WTC11 (cell line): ENCODE data around the gene MCRIP2. TPM values are rescaled to one million over a fixed set of nuclear protein-coding genes. Genes with fewer than 3 reads are reported as not detected.

Experiments
- ATAC-seq: fragments of 200-7000 bp; cut with Tn5 transposase; 2 replicates; pipeline ENCODE4 v1.10.0; 2021; ENCODE audit warnings: mild to moderate bottlenecking, moderate library complexity
- CTCF ChIA-PET: fragments of 300-600 bp; sonication (Branson Sonifier 250); formaldehyde crosslinking; loops from one replicate; lab custom pipeline; 2021; ENCODE audit warnings: antibody characterized with exemption; lab: Charles Lee
- POLR2A ChIA-PET: fragments of 350-600 bp; sonication (Branson Sonifier 250); formaldehyde crosslinking; loops from one replicate; lab custom pipeline; 2021; ENCODE audit warnings: antibody characterized with exemption; lab: Charles Lee
- DNase-seq: peaks from one replicate; pipeline ENCODE4 v3.0.0; 2021; ENCODE audit warnings: low spot score
- H3K27ac Mint-ChIP-seq: 2 replicates; pipeline ENCODE4 v1.8.0; 2021; ENCODE audit warnings: mixed read lengths
- H3K27me3 Mint-ChIP-seq: 2 replicates; pipeline ENCODE4 v1.8.0; 2021; ENCODE audit warnings: low read depth, mild to moderate bottlenecking, moderate library complexity, mixed read lengths
- H3K36me3 Mint-ChIP-seq: 2 replicates; pipeline ENCODE4 v1.8.0; 2021; ENCODE audit warnings: mixed read lengths
- H3K4me1 Mint-ChIP-seq: 2 replicates; pipeline ENCODE4 v1.8.0; 2022; ENCODE audit warnings: mixed read lengths
- H3K4me3 Mint-ChIP-seq: 2 replicates; pipeline ENCODE4 v1.8.0; 2021; ENCODE audit warnings: mild to moderate bottlenecking, moderate library complexity, mixed read lengths
- H3K9me3 Mint-ChIP-seq: 2 replicates; pipeline ENCODE4 v1.8.0; 2021; ENCODE audit warnings: mixed read lengths
- ATF1 ChIP-seq: sonication (generic); formaldehyde crosslinking; IDR thresholded peaks from 2 replicates; pipeline ENCODE4 v1.8.1; 2023; ENCODE audit warnings: mild to moderate bottlenecking, moderate library complexity, missing genetic modification reagents
- CREB1 ChIP-seq: sonication (generic); formaldehyde crosslinking; IDR thresholded peaks from 2 replicates; pipeline ENCODE4 v1.8.0; 2023; ENCODE audit warnings: mild to moderate bottlenecking, missing genetic modification reagents
- CREM ChIP-seq: sonication (generic); formaldehyde crosslinking; IDR thresholded peaks from 2 replicates; pipeline ENCODE4 v1.8.1; 2022; ENCODE audit warnings: mild to moderate bottlenecking, missing genetic modification reagents, moderate library complexity
- FOXP1 ChIP-seq: sonication (generic); formaldehyde crosslinking; IDR thresholded peaks from 2 replicates; pipeline ENCODE4 v1.8.0; 2022; ENCODE audit warnings: missing genetic modification reagents, mild to moderate bottlenecking, moderate library complexity, borderline replicate concordance
- GTF2I ChIP-seq: fragments of 250-450 bp; sonication (Bioruptor Pico); conservative IDR thresholded peaks from 2 replicates; pipeline ENCODE4 v1.4.0; 2021; ENCODE audit warnings: mild to moderate bottlenecking
- NFE2L1 ChIP-seq: sonication (generic); formaldehyde crosslinking; IDR thresholded peaks from 2 replicates; pipeline ENCODE4 v1.8.1; 2023; ENCODE audit warnings: missing genetic modification reagents
- NR1H2 ChIP-seq: sonication (generic); formaldehyde crosslinking; IDR thresholded peaks from 2 replicates; pipeline ENCODE4 v1.9.0; 2021; ENCODE audit warnings: mild to moderate bottlenecking, moderate library complexity, missing genetic modification reagents
- NR3C1 ChIP-seq: sonication (generic); formaldehyde crosslinking; conservative IDR thresholded peaks from 2 replicates; pipeline ENCODE4 v1.8.1; 2023; ENCODE audit warnings: low read depth, mild to moderate bottlenecking, missing genetic modification reagents
- RELA ChIP-seq: sonication (generic); formaldehyde crosslinking; IDR thresholded peaks from 2 replicates; pipeline ENCODE4 v1.8.1; 2022; ENCODE audit warnings: missing genetic modification reagents, mild to moderate bottlenecking, borderline replicate concordance
- ZNF121 ChIP-seq: sonication (generic); formaldehyde crosslinking; IDR thresholded peaks from 2 replicates; pipeline ENCODE4 v1.8.0; 2023; ENCODE audit warnings: missing genetic modification reagents
- ZNF317 ChIP-seq: sonication (generic); formaldehyde crosslinking; IDR thresholded peaks from 2 replicates; pipeline ENCODE4 v1.8.1; 2023; ENCODE audit warnings: low read depth, mild to moderate bottlenecking, moderate library complexity, missing genetic modification reagents, borderline replicate concordance
- ZNF423 ChIP-seq: fragments of 250-450 bp; sonication (Bioruptor Pico); IDR thresholded peaks from 2 replicates; pipeline ENCODE4 v2.1.2; 2022; ENCODE audit warnings: mild to moderate bottlenecking, moderate library complexity
- total RNA-seq: library from RNA; stranded (reverse); gene quantifications from 3 replicates; pipeline ENCODE4 v1.2.3, GENCODE V29; 2021
- TF ChIP-seq, protein P1 (sequence below): sonication (generic); formaldehyde crosslinking; IDR thresholded peaks from 2 replicates; pipeline ENCODE4 v1.8.1; 2023; ENCODE audit warnings: mild to moderate bottlenecking, missing genetic modification reagents
- TF ChIP-seq, protein P2 (sequence below): sonication (generic); formaldehyde crosslinking; IDR thresholded peaks from 2 replicates; pipeline ENCODE4 v1.8.0; 2022; ENCODE audit warnings: missing genetic modification reagents

The MCRIP2 gene
- total RNA-seq, 1 experiment from 2014 or later: 63.3 TPM

DNA sequence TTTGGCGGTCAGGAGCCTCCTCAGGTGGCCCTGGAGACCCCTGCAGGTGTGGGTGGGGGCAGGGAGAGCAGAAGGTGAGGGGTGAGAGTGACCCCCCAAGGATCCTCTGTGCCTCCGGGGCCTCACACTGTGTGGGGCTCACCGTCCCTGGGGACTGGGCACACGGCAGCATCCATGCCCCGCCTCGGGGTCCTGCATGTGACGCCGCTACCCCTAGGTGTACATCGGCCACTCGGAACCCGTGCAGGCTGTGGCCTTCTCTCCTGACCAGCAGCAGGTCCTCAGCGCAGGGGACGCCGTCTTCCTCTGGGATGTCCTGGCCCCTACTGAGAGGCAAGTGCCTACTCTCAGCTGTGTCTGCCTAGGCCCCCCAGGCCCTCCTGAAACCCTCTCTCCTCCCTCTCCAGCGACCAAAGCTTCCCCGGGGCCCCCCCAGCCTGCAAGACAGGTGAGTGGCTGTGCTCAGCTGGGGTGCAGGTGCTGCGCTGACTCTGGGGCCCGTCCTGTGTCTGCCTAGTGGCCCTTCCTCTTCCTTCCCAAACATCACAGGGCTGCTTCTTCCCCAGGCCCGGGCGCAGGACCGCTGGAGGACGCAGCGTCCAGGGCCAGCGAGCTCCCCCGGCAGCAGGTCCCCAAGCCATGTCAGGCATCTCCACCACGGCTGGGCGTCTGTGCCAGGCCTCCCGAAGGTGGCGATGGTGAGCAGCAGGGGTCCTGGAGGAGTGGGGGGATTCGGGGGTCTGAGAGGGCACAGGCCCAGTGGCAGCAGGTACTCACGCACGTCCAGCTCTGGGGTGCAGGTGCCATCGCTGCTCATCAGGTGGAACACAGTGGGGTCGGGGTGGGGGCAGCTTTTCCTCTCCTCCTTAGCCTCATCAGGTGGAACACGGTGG, 17.3 kb downstream of the MCRIP2 start:
- no peak for TF ChIP-seq FOXP1 (CRISPR knock-in tag)
- TF ChIP-seq, protein P1, sequence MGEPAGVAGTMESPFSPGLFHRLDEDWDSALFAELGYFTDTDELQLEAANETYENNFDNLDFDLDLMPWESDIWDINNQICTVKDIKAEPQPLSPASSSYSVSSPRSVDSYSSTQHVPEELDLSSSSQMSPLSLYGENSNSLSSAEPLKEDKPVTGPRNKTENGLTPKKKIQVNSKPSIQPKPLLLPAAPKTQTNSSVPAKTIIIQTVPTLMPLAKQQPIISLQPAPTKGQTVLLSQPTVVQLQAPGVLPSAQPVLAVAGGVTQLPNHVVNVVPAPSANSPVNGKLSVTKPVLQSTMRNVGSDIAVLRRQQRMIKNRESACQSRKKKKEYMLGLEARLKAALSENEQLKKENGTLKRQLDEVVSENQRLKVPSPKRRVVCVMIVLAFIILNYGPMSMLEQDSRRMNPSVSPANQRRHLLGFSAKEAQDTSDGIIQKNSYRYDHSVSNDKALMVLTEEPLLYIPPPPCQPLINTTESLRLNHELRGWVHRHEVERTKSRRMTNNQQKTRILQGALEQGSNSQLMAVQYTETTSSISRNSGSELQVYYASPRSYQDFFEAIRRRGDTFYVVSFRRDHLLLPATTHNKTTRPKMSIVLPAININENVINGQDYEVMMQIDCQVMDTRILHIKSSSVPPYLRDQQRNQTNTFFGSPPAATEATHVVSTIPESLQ (CRISPR knock-in tag): no peak
- TF ChIP-seq CREM (CRISPR knock-in tag): no peak
- no peak for TF ChIP-seq NR1H2 (CRISPR knock-in tag)
- TF ChIP-seq ZNF317 (CRISPR knock-in tag): no peak
- TF ChIP-seq GTF2I (CRISPR knock-in tag): no peak
- no peak for TF ChIP-seq NR3C1
- TF ChIP-seq CREB1 (CRISPR knock-in tag): no peak
- no peak for TF ChIP-seq NFE2L1 (CRISPR knock-in tag)
- TF ChIP-seq, all 79 proteins: peak for 0
- Mint-ChIP-seq H3K4me3 (no peak overlapping the region), H3K27ac (no peak overlapping the region), H3K36me3 (no peaks in the 10 kb centered on the region), H3K4me1 (peaks cover 4% of the 10 kb centered on the region), H3K27me3 (no peaks in the 10 kb centered on the region), H3K9me3 (no peaks in the 10 kb centered on the region)
- ATAC-seq: no peak
- ChIA-PET POLR2A (no interaction called here), CTCF (interaction anchor here (0.9 to 3.3 kb wide), 6 partner anchors 10 to 552 kb away, joined by 3 to 54 read pairs (median 8); partner anchors contain the start of genes METTL26 and WDR90)
- no peak for DNase-seq

DNA sequence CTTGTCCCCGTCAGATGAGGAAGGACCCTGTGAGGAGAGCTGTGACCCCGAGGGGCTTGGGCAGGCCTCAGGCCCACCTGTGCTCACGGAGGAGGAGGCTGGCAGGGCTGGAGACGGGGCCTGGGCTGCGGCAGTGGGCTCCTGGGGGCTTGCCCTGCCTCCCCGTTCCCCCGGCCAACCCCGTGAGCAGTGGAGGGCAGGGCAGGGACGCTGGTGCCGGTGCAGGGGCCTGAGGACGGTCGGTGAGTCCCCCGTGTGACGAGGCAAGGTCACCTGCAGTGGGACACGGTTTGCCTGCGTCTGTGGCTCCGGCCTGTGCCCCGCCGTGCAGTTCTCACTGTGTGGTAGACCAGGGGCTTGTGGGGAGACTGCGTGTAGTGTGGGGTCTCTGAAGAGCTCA, 18.0 kb downstream of the MCRIP2 start:
- ATAC-seq (no peak), DNase-seq (no peak)
- peaks cover 4% of the 10 kb centered on the region for H3K4me1 Mint-ChIP-seq
- no peaks in the 10 kb centered on the region for H3K9me3 Mint-ChIP-seq
- no peak overlapping the region for H3K27ac Mint-ChIP-seq
- POLR2A ChIA-PET: interaction anchor here (1.4 kb wide), 1 partner anchor 21 kb away, joined by 5 read pairs; no protein-coding TSS in a partner anchor
- TF ChIP-seq ZNF121 (CRISPR knock-in tag): no peak
- TF ChIP-seq, protein P2, sequence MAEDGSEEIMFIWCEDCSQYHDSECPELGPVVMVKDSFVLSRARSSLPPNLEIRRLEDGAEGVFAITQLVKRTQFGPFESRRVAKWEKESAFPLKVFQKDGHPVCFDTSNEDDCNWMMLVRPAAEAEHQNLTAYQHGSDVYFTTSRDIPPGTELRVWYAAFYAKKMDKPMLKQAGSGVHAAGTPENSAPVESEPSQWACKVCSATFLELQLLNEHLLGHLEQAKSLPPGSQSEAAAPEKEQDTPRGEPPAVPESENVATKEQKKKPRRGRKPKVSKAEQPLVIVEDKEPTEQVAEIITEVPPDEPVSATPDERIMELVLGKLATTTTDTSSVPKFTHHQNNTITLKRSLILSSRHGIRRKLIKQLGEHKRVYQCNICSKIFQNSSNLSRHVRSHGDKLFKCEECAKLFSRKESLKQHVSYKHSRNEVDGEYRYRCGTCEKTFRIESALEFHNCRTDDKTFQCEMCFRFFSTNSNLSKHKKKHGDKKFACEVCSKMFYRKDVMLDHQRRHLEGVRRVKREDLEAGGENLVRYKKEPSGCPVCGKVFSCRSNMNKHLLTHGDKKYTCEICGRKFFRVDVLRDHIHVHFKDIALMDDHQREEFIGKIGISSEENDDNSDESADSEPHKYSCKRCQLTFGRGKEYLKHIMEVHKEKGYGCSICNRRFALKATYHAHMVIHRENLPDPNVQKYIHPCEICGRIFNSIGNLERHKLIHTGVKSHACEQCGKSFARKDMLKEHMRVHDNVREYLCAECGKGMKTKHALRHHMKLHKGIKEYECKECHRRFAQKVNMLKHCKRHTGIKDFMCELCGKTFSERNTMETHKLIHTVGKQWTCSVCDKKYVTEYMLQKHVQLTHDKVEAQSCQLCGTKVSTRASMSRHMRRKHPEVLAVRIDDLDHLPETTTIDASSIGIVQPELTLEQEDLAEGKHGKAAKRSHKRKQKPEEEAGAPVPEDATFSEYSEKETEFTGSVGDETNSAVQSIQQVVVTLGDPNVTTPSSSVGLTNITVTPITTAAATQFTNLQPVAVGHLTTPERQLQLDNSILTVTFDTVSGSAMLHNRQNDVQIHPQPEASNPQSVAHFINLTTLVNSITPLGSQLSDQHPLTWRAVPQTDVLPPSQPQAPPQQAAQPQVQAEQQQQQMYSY (CRISPR knock-in tag): no peak
- no peaks in the 10 kb centered on the region for H3K36me3 Mint-ChIP-seq
- CTCF ChIA-PET: interaction anchor here (0.9 to 3.3 kb wide), 11 partner anchors 10 to 553 kb away, joined by 3 to 54 read pairs (median 8); partner anchors contain the start of genes METTL26, RHBDL1 and WDR90
- H3K27me3 Mint-ChIP-seq: no peaks in the 10 kb centered on the region
- no peak overlapping the region for H3K4me3 Mint-ChIP-seq

DNA sequence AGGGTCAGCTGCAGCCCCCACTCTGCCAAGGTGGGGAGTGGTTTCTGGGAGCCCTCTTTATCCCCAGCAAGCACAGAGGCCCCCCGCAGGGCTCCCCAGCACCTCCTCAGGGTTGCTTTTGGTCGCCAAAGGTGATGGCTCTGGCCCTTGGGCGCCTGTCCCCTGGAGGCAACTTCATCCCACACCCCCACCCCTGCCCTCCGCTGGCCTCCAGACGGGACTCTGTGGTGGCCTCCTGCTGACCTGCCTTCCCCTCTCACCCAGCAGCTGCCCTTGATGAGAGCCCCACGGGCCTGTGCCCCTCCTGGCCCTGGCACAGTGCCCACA, 18.5 kb downstream of the MCRIP2 start:
- ATAC-seq: no peak
- H3K4me3 Mint-ChIP-seq: no peak overlapping the region
- no peaks in the 10 kb centered on the region for H3K36me3 Mint-ChIP-seq
- no peaks in the 10 kb centered on the region for H3K27me3 Mint-ChIP-seq
- H3K4me1 Mint-ChIP-seq: peaks cover 4% of the 10 kb centered on the region
- H3K9me3 Mint-ChIP-seq: no peaks in the 10 kb centered on the region
- CTCF ChIA-PET: interaction anchor here (0.5 to 3.3 kb wide), 26 partner anchors 11 to 1363 kb away, joined by 3 to 54 read pairs (median 4); partner anchors contain the start of genes AXIN1, CAPN15, CCDC78 and METTL26
- TF ChIP-seq ZNF423 (CRISPR knock-in tag) (no peak), RELA (no peak), ATF1 (CRISPR knock-in tag) (no peak), NR1H2 (CRISPR knock-in tag) (no peak)
- no peak overlapping the region for H3K27ac Mint-ChIP-seq
- POLR2A ChIA-PET: interaction anchor here (1.0 to 1.4 kb wide), 2 partner anchors 11 to 22 kb away, joined by 3 to 5 read pairs; partner anchors contain the start of gene WDR90
- no peak for DNase-seq
